Suprapubic skin (tissue), 4 donors: ENCODE results near the gene STXBP3. TPM values are rescaled to one million over a fixed set of nuclear protein-coding genes. Genes with fewer than 3 reads are reported as not detected.

Experiments used
- DNase-seq, 2 donors: peaks; one replicate each; pipeline ENCODE4 v3.0.0-alpha.2; 2019; ENCODE audit warnings: low spot score in 2 of 2
- H3K27ac ChIP-seq: fragments of 200-600 bp; sonication (generic); one replicate; pipeline ENCODE4 v1.5.1; 2019
- H3K27me3 ChIP-seq: fragments of 200-600 bp; sonication (generic); one replicate; pipeline ENCODE4 v1.5.1; 2019
- H3K36me3 ChIP-seq: fragments of 200-600 bp; sonication (generic); one replicate; pipeline ENCODE4 v1.5.1; 2019
- H3K4me1 ChIP-seq: fragments of 200-600 bp; sonication (generic); one replicate; pipeline ENCODE4 v1.5.1; 2019
- H3K4me3 ChIP-seq: fragments of 200-600 bp; sonication (generic); one replicate; pipeline ENCODE4 v1.5.1; 2019; ENCODE audit warnings: mild to moderate bottlenecking
- H3K9me3 ChIP-seq: fragments of 200-600 bp; sonication (generic); one replicate; pipeline ENCODE4 v1.5.1; 2019
- EP300 ChIP-seq: sonication (generic); formaldehyde crosslinking; IDR thresholded peaks from one replicate; pipeline ENCODE4 v1.6.1; 2017; ENCODE audit warnings: antibody characterized with exemption
- POLR2A ChIP-seq, 2 donors: fragments of 450-650 bp; IDR thresholded peaks; one replicate each; pipeline ENCODE4 v1.6.1; 2017; ENCODE audit warnings: antibody characterized with exemption in 2 of 2, mild to moderate bottlenecking in 2 of 2, moderate library complexity in 2 of 2
- POLR2AphosphoS5 ChIP-seq, 3 donors: sonication (generic); formaldehyde crosslinking; IDR thresholded peaks; one replicate each; pipeline ENCODE4 v1.6.1; 2017; ENCODE audit warnings: antibody characterized with exemption in 3 of 3
- WGBS: methylation state at CpG from one replicate; pipeline ENCODE4 v1.1.5; 2018; 5-methylcytosine and 5-hydroxymethylcytosine counted together
- total RNA-seq, 4 donors: library from RNA; depleted of rRNA; stranded (reverse); fragments of >200 nt; gene quantifications; one replicate each; pipeline ENCODE4 v1.1.0, GENCODE V29; 2016
- TF ChIP-seq, protein P1 (sequence below), 2 donors: fragments of 200-600 bp in 1 of 2; fragments of 450-650 bp in 1 of 2; sonication (generic) in 1 of 2; IDR thresholded peaks; one replicate each; pipeline ENCODE4 v1.5.1; 2016 to 2019; ENCODE audit warnings: antibody characterized with exemption in 2 of 2, mild to moderate bottlenecking in 1 of 2, moderate library complexity in 1 of 2

Gene STXBP3
- total RNA-seq, 4 donors from 2014 or later: 48.8 to 137 (median 66.3) TPM

DNA sequence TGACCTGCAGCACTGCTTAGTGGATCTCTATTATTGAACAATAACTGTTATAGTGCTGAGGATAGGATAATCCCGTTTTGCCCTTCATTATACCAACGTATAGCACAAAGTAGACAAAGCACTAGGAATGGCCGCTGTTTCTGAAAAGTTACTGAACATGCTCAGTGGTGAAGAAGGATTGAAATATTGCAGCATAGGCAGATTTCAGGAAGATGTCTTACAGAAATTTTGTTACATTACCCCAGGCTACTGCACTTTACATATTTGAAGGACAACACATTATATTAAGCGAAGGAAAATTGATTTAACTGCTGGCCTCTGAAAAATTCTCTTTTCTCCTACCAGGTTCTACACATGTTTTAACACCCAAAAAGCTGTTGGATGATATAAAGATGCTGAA lies 62.0 kb downstream of the STXBP3 start:
- Histone ChIP-seq H3K27me3 (no peaks in the 10 kb centered on the region), H3K9me3 (no peaks in the 10 kb centered on the region), H3K27ac (no peak overlapping the region), H3K36me3 (peaks cover 43% of the 10 kb centered on the region), H3K4me3 (no peak overlapping the region), H3K4me1 (no peaks in the 10 kb centered on the region)
- TF ChIP-seq EP300: no peak
- no peak for TF ChIP-seq POLR2A (IDR thresholded peaks at IDR 0.05)
- TF ChIP-seq, protein P1, sequence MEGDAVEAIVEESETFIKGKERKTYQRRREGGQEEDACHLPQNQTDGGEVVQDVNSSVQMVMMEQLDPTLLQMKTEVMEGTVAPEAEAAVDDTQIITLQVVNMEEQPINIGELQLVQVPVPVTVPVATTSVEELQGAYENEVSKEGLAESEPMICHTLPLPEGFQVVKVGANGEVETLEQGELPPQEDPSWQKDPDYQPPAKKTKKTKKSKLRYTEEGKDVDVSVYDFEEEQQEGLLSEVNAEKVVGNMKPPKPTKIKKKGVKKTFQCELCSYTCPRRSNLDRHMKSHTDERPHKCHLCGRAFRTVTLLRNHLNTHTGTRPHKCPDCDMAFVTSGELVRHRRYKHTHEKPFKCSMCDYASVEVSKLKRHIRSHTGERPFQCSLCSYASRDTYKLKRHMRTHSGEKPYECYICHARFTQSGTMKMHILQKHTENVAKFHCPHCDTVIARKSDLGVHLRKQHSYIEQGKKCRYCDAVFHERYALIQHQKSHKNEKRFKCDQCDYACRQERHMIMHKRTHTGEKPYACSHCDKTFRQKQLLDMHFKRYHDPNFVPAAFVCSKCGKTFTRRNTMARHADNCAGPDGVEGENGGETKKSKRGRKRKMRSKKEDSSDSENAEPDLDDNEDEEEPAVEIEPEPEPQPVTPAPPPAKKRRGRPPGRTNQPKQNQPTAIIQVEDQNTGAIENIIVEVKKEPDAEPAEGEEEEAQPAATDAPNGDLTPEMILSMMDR (IDR thresholded peaks at IDR 0.05): no peak
- no peak for TF ChIP-seq POLR2AphosphoS5 (IDR thresholded peaks at IDR 0.05)
- 88% methylated on average over 4 of the region's 4 CpGs for WGBS
- DNase-seq: no peak

DNA sequence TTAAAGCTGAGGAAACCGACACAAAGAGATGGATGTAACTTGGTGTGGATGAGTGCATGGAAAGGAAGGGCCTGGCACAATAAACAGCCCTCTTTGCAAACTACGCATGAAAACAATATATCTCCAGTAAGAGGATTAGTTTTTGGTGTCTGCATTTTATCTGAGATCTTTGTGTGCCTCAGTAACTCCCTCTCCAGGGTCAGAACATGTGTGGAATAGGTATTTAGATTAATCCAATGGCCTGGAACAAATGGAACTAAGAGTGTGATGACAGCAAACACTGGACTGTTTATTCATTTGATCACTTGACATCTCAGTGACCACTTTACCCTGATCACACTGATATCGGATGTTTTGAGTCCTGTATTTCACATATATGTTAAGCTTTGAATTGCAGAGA lies 65.1 kb downstream of the STXBP3 start:
- Histone ChIP-seq H3K27ac (no peak overlapping the region), H3K9me3 (no peaks in the 10 kb centered on the region), H3K27me3 (no peaks in the 10 kb centered on the region), H3K4me1 (peaks cover 21% of the 10 kb centered on the region), H3K4me3 (no peak overlapping the region), H3K36me3 (peaks cover 18% of the 10 kb centered on the region)
- no peak for DNase-seq
- TF ChIP-seq, protein P1 (IDR thresholded peaks at IDR 0.05): no peak
- TF ChIP-seq POLR2AphosphoS5 (IDR thresholded peaks at IDR 0.05) (no peak), EP300 (no peak), POLR2A (IDR thresholded peaks at IDR 0.05) (no peak)
- WGBS: 96% methylated on average over 3 of the region's 3 CpGs

DNA sequence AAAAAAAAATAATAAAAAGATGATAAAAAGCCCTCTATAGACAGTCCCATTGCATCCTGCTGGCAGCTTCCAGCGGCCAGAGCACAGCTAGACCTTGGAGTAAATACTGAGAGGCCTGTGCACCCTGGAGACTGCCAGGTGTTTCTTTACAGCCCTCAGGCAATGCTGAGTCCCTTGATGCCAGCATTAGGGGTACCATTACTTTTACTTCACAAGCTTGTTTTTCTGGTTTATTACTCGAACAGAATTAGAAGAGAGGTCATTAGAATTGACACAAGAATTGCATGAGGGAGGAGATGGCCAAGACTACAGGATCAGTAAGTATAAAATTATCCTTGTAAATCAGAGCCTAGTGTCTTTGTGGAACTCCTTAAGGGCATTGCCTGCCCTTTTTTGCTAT lies 66.9 kb downstream of the STXBP3 start:
- H3K36me3 ChIP-seq: peaks cover 3% of the 10 kb centered on the region
- 65% methylated on average over 2 of the region's 2 CpGs for WGBS
- peaks cover 33% of the 10 kb centered on the region for H3K4me1 ChIP-seq
- no peak overlapping the region for H3K27ac ChIP-seq
- no peak for DNase-seq
- H3K27me3 ChIP-seq: no peaks in the 10 kb centered on the region
- H3K4me3 ChIP-seq: no peak overlapping the region
- TF ChIP-seq, protein P1 (IDR thresholded peaks at IDR 0.05): no peak
- no peak for TF ChIP-seq POLR2A (IDR thresholded peaks at IDR 0.05)
- H3K9me3 ChIP-seq: no peaks in the 10 kb centered on the region

DNA sequence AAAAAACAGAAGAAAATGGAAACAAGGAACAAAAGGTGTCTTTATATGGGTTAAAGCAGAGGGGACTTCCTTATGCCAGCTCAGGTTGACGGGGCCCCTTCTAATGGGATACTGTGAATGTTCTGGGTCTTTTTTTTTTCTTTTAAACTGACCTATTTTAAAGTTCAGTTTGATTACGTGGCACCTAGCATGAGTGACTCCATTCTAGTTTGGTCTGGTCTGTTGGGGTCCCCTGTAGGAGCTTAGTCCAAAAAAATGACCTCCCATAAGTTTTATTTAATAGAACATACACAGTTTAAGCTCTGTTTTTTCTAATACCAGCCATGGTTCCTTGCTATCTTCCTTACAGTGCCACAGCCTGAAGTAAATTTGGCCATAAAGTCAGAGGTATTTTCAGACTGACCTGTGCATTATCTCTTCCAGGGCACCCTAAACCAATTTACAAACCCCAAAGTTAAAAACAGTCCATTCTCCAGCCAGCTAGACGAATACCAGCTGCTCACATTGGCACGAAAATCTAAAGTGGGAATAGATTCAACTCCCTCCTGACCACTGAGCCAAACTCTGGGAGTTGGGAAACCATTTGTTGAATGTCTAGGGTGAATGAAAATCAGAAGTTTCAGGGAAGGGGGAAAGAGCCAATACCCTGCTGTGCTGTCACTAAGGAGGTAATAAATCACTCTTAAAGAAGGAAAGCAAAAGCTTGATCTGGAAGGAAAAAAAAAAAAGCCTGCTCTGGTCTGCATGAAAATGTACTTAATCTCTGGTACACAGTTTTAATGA lies 68.1 kb downstream of the STXBP3 start:
- no peak overlapping the region for H3K4me3 ChIP-seq
- no peaks in the 10 kb centered on the region for H3K36me3 ChIP-seq
- H3K27me3 ChIP-seq: no peaks in the 10 kb centered on the region
- peak overlapping the region; percentile 93 for H3K27ac ChIP-seq
- no peak for DNase-seq
- WGBS: 49% methylated on average over 4 of the region's 4 CpGs
- H3K4me1 ChIP-seq: peaks cover 33% of the 10 kb centered on the region
- H3K9me3 ChIP-seq: no peaks in the 10 kb centered on the region
- TF ChIP-seq POLR2A (IDR thresholded peaks at IDR 0.05): no peak
- no peak for TF ChIP-seq POLR2AphosphoS5 (IDR thresholded peaks at IDR 0.05)

DNA sequence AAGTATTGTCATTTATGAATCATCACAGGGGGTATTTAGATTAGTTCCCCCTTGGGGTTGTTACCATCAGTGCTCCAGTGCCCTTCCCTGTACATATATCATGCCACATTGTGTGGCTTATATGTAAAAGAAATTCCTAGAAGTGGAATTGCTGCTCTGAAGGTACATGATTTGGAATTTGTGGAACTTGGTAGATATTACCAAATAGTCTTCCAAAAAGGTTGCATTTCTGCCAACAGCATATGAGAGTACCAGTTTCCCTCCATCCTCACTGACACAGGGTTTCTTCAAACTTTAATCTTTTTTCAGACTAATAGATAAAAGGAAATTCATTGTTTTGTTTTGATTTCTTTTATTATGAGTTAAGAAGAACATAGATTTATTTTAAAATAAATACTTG lies 69.1 kb downstream of the STXBP3 start:
- H3K27ac ChIP-seq: peak overlapping the region; percentile 93
- TF ChIP-seq POLR2AphosphoS5 (IDR thresholded peaks at IDR 0.05): no peak
- TF ChIP-seq EP300: no peak
- TF ChIP-seq, protein P1 (IDR thresholded peaks at IDR 0.05): no peak
- no peak for TF ChIP-seq POLR2A (IDR thresholded peaks at IDR 0.05)
- H3K9me3 ChIP-seq: no peaks in the 10 kb centered on the region
- H3K36me3 ChIP-seq: no peaks in the 10 kb centered on the region
- H3K4me3 ChIP-seq: no peak overlapping the region
- no peak for DNase-seq
- H3K4me1 ChIP-seq: peaks cover 37% of the 10 kb centered on the region
- H3K27me3 ChIP-seq: no peaks in the 10 kb centered on the region
